Measurements from ENCODE around the gene AOX1.
"Not testable (repeated sequence)": the region's sequence is repeated elsewhere in the genome, so short reads cannot be mapped to it uniquely, and the experiment has no call there.

Gene AOX1

DNA sequence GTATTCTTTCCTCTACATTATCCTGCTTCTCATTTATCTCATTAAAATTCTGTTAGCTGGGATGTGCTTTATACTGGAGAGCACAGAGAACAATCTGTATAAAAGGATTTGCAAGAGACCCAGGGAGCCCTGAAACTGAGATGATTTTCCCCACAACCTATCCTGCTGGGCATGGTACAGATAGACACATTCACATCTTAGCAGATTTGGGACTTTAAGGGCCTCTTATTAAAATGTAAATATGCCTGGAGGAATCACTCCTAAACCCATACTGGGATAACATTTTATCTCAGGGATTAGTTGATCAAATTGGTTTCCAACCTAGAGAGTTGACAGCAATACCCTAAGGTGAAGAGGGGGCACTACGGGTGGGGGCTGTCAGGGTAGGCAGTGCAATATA is 45.5 kb downstream of the AOX1 start:
- no peak for DNase-seq

DNA sequence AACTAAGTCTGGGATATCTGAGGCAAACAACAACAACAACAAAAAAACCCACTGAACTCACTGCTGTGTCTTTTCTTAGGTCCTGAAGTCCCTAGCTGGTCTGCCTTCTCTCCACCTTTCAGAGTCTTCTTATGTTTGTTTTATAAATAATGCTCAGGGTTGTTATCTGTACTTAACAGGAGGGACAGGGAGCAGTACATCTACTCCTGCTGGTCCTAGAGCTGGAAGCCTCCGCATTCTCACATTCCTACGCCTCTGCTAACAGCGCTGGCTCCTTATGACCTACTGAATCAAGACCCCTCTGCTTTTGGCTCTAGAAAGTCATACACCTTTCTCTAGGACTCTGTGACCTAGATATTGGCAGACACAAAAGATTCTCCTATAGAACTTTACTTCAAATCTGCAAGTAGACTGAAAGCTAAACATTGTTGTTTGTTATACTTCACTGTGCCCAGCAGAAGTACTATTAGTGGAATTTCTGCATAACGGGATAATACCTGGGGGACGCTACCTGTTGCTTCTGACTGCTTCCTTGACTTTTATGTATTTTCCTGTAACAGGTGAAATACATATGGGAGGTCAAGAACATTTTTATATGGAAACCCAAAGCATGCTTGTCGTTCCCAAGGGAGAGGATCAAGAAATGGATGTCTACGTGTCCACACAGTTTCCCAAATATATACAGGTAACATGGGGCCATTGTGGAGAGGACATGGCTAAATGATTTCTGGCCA is 48.6 kb downstream of the AOX1 start:
- no peak for DNase-seq

DNA sequence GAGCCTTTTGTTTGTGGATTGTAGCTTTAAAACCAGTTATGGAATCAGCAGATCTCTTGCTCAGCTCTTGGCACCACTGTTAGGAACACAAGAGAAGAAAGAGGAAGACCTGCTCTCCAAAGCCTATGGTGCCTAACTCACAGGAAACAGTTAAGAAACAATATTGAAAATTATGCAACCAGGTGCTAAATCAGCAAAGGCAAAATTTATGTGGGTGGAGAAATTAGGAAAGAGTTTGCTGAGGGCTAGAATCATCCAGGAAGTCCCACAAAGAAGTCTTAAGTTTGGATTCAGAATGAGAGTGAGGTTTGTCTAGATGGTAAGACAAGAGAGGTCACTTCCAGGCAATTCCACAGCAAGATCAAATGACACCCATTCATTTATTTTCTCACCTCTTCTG is 49.4 kb downstream of the AOX1 start:
- DNase-seq, result peak; percentile 90

DNA sequence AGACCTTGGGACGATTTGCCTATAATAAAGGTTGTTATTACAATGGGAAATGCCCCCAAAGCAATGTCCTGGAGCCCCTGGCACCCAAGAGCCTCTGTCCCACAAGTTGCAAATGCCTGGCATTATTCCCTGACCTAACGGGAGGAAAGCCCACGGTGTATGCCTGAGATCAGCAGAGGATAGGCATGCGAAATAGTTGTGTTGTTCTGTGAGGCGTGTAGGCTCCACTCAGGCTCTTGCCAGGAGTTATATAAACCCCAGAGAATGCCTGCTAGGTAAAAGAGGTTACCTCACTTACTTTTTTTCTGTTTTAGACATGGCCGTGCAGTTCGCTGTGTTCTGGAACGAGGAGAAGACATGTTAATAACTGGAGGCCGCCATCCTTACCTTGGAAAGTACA is 52.1 kb downstream of the AOX1 start:
- DNase-seq, result no peak

DNA sequence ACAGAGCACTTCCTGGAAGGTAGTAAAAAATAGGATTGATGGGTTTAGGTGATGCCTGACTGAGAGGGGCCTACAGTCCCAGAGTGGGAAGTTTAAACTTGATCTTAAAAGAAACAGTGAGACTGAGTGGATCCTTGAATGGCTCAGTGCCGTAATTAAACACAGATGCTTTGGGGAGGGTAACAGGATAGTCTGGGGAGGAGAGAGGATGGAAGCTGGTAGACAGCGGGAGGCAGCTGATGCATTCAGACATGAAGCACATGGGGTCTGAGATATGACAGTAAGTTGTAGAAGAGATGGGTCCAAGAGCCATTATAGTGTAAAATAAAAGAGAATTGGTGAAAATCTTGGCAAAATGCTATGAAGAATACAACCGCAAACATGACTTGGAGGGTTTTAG is 54.4 kb downstream of the AOX1 start:
- no peak for DNase-seq

DNA sequence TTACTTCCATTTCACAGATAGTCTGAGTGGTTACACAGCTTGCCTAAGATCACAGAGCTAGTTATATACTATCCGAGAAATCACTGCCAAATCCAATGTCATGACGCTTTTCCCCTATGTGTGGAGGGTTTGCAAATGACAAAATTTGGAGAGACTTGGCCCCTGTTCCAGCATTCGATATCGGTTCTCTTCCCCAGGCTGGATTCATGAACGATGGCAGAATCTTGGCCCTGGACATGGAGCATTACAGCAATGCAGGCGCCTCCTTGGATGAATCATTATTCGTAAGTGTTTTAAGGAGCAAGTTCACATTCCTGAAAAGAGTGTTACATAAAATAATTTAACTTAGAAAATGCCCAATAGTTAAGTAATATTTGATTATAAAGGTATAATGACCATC is 55.1 kb downstream of the AOX1 start:
- DNase-seq, result no peak

DNA sequence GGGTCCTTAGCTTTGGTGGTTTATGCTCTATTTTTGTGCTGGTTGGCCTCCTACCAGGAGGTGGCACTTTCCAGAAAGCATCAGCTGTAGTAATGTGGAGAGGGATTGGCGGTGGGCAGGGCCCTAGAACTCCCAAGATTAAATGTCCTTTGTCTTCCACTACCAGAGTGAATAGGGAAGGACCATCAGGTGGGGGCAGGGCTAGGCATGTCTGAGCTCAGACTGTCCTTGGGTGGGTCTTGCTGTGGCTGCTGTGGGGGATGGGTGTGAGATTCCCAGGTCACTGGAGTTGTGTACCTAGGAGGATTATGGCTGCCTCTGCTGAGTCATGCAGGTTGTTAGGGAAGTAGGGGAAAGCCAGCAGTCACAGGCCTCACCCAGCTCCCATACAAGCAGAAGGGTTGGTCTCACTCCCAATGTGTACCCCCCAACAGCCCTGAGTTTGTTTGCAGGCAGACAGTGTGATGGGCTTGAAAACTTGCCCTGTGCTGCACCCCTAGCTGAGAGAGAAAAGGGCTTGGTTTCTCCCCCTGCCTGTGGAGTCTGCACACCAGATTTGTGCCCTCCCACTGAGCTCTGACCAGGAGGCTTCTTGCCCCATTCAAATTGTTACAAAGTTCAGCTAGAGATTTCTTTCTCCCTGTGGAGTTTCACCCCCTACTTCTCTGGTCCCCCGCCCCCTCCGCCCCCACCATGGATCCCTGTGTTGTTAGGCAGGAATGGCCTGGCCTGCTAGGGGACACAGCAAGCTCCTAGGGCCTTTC is 62.9 kb downstream of the AOX1 start:
- not testable (repeated sequence) for DNase-seq

DNA sequence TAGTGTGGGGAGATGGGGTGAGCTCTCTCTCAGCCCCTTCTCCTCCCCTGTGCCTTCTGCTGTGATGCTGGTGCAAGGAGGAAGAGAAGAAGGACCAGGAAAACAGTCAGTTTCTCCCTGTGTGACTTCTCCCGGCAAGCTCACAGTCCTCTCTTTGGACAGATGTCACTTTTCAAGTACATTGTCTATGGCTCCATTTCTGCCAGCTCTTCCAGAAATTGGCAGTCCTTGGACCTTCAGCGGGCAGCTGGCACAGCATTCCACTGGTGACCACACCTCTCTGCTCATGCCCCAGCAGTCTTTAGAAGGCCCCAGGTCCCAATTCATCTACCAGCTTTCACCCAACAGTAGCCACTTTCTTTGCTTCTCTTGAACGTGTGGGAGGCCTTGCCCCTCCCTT is 63.9 kb downstream of the AOX1 start:
- DNase-seq, result no peak

DNA sequence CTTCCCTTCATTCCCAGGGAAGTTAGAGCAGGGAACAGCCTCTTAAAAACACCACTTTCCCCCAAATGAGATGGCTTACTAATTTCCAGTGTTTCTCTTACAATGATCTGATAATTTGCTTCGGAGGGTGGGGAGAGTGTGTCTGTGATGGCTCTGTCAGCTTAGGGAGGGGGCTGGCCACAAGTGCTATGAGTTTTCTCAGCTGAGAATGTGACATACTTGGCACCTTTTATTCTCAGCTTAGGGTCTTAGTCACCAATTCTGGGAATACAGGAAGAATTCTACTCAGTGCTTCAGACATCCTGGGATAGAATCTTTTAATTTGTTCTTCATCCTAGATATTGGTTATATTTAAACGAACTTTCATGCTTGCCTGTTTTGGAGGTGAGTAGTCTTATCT is 64.4 kb downstream of the AOX1 start:
- DNase-seq, result no peak

DNA sequence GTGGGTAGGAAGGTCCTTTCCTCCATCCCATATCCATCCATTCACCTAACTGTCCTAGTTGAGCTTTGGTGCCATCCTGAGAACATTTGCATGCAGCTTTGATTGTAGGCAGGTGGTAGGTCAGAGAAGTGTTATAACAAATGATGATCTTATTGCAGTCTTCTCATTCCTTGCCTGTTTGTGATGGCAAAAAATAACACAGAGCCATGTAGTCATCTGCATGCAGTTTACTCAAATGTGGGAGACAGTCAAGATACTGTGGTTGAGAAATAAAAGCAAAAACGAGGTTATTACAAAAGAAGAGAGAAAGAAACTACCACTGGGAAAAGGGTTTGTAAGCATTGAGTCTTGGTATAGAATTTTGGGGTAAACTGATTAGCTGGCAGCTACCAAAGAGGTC is 66.3 kb downstream of the AOX1 start:
- DNase-seq, result no peak

DNA sequence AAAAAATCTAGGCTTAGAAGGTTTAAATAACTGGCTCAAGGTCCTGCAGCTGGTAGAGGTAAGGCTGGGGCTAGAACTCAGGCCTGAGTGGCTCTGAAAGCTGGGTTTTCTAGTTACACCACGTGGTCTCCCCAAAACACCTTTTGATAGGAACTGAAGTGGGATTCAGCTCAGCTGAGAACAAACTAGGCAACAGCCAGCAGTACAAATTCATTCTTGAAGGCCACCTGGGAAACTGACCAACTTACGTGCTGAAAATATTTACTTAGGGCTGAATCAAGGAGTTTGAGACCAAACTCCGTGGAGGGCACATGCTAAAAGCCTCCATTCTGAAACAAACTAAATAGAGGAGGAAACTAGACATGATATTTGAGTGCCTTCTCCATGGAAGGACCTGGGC is 67.2 kb downstream of the AOX1 start:
- no peak for DNase-seq

DNA sequence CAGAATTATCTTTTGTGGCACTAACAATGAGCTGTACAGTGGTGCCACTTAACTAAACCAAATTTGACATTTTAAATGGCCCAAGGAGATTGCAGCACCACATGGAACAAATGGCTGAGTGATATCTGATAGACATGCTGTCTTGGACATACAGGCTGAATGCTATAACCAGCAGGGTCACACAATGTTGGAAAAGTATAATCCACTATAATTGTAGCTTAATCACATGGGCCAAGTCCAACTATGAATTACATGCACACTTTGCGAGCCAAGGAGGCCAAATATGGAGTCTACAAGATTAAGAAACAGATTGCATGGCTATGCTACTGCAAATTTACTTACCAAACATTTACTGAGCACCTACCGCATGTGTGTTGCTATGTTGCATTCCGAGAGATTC is 69.0 kb downstream of the AOX1 start:
- DNase-seq, result no peak

DNA sequence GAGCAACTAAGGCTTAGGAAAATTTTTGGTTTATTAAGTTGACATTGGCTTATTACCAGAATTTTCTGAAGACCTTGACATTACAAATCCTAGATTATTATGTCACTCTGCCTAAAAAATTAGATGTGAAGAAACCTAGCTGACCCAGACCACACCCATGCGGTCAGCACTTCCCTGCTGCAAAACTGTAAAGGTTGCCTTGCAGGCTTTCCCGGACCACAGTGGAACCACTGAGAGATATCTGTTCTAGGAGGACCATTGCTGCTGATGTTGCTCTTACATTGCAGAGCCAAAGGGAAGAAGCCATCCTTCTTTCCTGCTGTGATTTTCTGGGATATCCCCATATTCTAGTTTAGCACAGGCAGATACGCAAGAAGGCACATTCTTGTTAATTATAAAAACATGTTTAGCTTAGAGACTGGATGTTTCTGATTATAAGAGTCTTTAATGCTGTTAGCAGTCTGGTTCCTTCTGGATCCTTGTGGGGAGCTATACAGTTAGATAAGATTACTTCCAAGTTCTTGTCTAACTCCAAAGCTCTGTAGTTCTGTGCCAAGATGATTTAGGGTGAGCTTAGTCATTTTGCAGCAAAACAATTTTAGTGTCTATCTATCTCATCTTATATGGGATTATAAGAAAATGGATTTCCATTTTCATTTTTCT is 70.2 kb downstream of the AOX1 start:
- DNase-seq, result no peak

DNA sequence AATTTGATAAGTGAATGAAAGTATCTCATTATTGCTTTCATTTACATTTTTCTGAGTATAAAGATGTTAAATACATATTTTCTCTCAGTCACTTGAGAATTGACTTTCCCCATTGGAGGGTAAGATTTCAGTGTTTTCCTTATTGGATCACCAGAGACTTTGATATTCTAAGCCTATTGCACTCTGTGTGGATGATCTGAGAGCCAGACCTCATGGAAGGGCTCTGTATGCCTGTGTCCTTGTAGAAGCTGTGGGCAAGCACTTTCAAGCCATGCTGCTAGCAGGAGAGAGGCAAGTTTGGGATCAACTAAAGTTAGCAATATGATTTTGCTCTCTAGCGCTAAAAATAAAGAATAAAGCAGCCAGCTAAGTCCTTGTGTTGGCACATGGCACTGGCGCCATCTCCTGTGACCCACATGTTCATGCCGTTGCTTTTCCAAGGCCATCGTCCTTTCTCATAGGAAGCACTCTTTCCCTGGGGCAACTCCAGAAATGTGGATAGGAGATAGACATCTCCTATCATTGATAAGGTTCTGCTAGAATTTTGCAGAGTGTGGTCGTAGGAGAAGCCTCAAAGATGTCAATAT is 72.6 kb downstream of the AOX1 start:
- no peak for DNase-seq

DNA sequence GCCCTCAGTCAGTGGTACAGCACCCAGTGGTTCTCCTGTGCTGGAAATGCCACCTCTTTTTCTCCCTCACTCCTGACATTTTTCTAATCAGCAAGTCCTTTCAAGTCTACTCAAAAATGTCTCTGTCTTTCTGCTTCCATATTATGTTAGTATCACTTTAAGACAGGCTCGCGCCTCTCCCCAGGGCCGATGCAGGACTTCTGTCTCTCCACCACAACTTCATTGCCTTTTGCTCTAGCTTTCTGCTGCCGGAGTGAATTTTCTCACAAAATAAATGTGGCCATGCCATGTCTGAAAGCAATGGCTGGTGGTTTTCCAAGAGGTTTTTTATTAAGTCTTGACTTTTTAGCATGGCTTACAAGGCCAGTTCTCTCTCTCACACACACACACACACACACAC is 73.6 kb downstream of the AOX1 start:
- no peak for DNase-seq

DNA sequence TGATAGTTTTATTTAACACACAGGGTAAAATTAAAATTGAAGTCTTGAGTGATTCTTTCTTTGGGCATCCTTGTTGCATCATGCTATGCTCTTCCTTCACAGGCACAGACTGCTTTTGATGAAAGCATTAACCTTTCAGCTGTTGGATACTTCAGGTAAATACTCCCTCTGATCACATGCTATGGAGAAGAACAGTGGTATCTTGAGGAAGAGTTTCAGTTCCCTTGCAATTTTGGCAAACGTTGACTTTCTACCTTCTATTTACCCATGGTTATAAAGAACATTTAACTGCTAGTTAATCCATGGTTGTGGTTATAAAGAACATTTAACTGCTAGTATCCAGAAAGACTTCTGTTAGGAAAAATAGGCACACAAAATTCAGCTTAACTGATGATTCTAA is 75.7 kb downstream of the AOX1 start:
- no peak for DNase-seq

DNA sequence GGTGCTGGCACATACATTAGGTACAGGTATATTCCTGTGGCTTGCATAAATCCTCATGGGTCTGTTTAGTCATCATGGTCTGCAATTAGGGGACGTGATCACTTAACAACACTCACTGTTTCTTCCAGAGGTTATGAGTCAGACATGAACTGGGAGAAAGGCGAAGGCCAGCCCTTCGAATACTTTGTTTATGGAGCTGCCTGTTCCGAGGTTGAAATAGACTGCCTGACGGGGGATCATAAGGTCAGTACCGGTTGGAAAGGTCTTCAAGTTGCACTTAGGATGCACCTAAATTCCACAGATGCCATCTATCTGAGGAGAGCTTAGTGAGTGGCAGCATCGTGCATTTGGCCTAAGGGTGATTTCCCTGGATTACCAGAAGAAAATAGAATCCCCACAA is 76.9 kb downstream of the AOX1 start:
- no peak for DNase-seq

DNA sequence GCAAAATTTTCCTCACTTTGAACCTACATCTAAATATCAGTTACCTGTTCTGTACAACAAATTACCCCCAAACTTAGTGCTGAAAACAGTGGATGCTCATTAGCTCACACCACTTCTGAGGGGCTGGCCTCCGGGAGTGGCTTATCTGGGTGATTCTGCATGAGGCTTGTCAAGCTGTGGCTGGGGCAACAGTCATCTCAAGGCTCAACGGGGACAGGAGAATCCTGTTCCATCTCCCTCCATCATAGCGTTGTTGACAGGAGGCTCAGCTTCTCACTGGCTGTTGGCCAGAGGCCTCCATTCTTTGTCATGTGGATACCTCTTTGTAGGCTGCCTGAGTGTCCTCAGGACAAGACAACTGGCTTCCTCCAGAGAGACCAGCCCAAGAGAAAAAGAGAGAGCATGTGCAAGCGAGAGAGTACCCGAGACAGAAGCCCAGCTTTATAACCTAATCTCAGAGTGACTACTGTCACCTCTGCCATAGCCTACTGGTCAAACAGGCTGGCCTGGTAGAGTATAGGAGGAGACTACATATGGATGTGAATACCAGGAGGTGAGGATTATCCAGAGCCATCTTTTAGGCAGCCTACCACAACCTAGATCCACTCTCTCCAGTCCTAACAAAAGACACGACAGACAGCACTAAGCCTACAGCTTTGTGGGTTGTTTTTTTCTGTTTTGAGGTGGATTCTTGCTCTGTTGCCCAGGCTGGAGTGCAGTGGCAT is 79.1 kb downstream of the AOX1 start:
- DNase-seq, result no peak

DNA sequence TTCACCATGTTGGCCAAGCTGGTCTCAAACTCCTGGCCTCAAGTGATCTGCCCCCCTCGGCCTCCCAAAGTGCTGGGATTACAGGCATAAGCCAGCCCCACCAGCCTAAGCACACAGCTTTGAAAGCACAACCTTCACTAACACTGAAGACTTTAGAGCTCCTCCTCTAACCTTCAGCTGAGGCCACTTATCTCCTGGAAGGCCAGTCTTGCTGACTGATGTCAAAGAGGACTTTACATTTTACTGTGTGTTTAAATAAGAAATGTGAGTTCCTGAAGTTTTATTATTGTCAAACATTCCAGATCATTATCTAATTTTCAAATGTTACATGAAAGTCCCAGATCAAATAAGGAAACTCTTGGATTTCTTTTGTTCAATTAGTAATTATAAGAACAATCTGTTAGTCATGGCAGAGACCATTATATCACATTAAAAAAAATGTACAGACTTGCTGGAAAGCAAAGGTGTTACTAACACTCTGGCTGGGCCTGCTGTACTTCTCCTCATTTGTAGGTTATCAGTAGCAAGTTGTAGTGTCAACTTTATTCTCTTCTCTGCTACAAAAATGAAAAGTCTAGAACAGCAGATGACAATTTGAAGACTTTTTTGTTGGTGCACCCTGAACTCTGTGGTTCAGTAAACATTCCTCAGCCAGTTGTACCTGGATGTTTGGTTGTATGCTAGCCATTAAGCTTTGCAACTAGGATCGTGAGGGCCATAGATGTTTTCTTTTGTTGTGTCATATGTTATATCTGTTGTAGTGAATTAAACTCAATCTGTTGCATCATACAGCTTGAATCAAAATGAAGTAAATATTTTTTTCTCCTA is 80.0 kb downstream of the AOX1 start:
- no peak for DNase-seq

DNA sequence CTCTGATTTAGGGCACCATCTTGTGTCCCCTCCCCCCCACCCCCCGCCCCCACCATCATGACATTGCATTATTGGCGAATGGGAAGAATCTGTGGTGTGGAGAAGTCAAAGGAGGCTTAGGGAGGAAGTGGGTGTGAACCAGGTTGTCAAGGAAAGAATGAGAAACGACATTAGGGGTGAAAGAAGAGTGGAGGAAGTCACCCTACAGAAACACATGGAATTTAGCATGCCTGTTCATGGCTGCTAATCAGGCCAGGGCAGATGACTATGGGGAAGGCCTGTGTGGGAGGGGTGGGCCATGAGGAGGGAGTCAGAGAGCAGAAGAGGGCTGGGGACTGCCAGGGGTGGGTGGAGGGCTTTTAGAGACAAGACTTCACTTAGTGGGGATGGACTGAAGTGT is 81.6 kb downstream of the AOX1 start:
- no peak for DNase-seq

DNA sequence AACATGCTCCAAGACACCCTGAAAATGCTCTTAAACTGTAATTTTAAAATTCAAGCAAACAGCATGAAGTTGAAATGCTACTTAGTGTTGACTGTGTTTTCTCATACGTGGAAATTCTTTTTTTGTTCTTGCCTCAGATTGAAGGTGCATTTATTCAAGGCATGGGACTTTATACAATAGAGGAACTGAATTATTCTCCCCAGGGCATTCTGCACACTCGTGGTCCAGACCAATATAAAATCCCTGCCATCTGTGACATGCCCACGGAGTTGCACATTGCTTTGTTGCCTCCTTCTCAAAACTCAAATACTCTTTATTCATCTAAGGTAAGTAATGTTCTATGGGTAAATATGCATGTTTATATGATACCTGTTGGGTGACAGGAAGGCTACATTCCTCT is 82.7 kb downstream of the AOX1 start:
- no peak for DNase-seq

DNA sequence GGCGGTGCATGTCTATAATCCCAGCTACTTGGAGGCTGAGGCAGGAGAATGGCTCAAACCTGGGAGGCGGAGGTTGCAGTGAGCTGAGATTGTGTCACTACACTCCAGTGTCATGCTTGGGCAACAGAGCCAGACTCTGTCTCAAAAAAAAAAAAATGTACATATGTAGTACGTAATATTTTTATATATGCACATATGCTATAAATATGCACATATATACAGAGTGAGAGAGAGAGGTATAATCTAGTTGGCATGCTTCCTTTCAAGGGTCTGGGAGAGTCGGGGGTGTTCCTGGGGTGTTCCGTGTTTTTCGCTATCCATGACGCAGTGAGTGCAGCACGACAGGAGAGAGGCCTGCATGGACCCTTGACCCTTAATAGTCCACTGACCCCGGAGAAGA is 83.5 kb downstream of the AOX1 start:
- DNase-seq, result no peak

Data from GF-D8 (cell line).